ENCODE results near the gene ZBTB7C. TPM values are rescaled to one million over a fixed set of nuclear protein-coding genes. Genes with fewer than 3 reads are reported as not detected.

Gene ZBTB7C
- total RNA-seq (2022) (0.18 and 0.39 TPM in 2 replicates), Bru-seq, nascent RNA (percentile 14 among the genes with signal in this experiment), BruChase-seq, experiment 1, labeled RNA remaining after a 2-hour chase (percentile 18 among the genes with signal in this experiment), BruChase-seq, experiment 2, labeled RNA remaining after a 6-hour chase (percentile 14 among the genes with signal in this experiment)
- long read RNA-seq = 0 reads

- DNase-seq = peak in 1 of 2 experiments; percentile 18
- 0 out of 2 replicates have a peak, but pooled peaks cover 2% of the 10 kb centered on the region for H3K27me3 ChIP-seq (replicated peaks; ENCODE audit: control insufficient read depth, insufficient read depth, low read length)
- no peak within 1 kb of the TSS for H3K27ac Mint-ChIP-seq (ENCODE audit: unreplicated experiment)
- H3K9me3 Mint-ChIP-seq (ENCODE audit: unreplicated experiment) = no peaks in the 10 kb centered on the region
- ChIA-PET CTCF (no interaction called here), POLR2A (no interaction called here)
- no peak for TF ChIP-seq CTCF (IDR thresholded peaks at IDR 0.05; ENCODE audit: insufficient read depth in 1 of 2, low read depth in 1 of 2, low read length in 1 of 2, severe bottlenecking in 1 of 2, unreplicated experiment in 1 of 2)
- H3K4me1 Mint-ChIP-seq (ENCODE audit: low read depth, unreplicated experiment) = no peaks in the 10 kb centered on the region
- H3K9me3 ChIP-seq = no peaks in the 10 kb centered on the region
- intact Hi-C loops (cut with micrococcal nuclease; ENCODE audit: unreplicated experiment) = no loop called here
- peak within 1 kb of the TSS; percentile 47 for H3K4me3 ChIP-seq (ENCODE audit: low read depth, low read length)
- no peaks in the 10 kb centered on the region for H3K36me3 ChIP-seq (ENCODE audit: control insufficient read depth, insufficient read depth, low read length)
- H3K36me3 Mint-ChIP-seq (ENCODE audit: insufficient read depth, unreplicated experiment) = no peaks in the 10 kb centered on the region
- no peaks in the 10 kb centered on the region for H3K4me1 ChIP-seq
- no TSS peak for BruUV-seq (replicated peaks)
- peak within 1 kb of the TSS; percentile 67 for H3K4me3 Mint-ChIP-seq (ENCODE audit: unreplicated experiment)
- peaks cover 14% of the 10 kb centered on the region for H3K27me3 Mint-ChIP-seq (ENCODE audit: insufficient read depth, unreplicated experiment)
These were observed at the start of gene ZBTB7C for GRCh38 chr18:48408727-48409590. Gene ZBTB7C (minus strand): TSS chr18:48409383.

- Histone ChIP-seq H3K36me3 (ENCODE audit: control insufficient read depth, insufficient read depth, low read length) (no peaks in the 10 kb centered on the region), H3K9me3 (no peaks in the 10 kb centered on the region), H3K4me1 (no peaks in the 10 kb centered on the region), H3K4me3 (ENCODE audit: low read depth, low read length) (no peak overlapping the region), H3K27me3 (replicated peaks; ENCODE audit: control insufficient read depth, insufficient read depth, low read length) (no peaks in the 10 kb centered on the region)
- Mint-ChIP-seq H3K4me1 (ENCODE audit: low read depth, unreplicated experiment) (no peaks in the 10 kb centered on the region), H3K4me3 (ENCODE audit: unreplicated experiment) (no peak overlapping the region), H3K27me3 (ENCODE audit: insufficient read depth, unreplicated experiment) (no peaks in the 10 kb centered on the region), H3K27ac (ENCODE audit: unreplicated experiment) (no peak overlapping the region), H3K36me3 (ENCODE audit: insufficient read depth, unreplicated experiment) (no peaks in the 10 kb centered on the region), H3K9me3 (ENCODE audit: unreplicated experiment) (no peaks in the 10 kb centered on the region)
- ChIA-PET CTCF (interaction anchor here (0.9 kb wide), 1 partner anchor 419 kb away, joined by 6 read pairs; no protein-coding TSS in a partner anchor), POLR2A (no interaction called here)
- no peak for TF ChIP-seq CTCF (IDR thresholded peaks at IDR 0.05; ENCODE audit: insufficient read depth in 1 of 2, low read depth in 1 of 2, low read length in 1 of 2, severe bottlenecking in 1 of 2, unreplicated experiment in 1 of 2)
- DNase-seq = no peak
- intact Hi-C loops (cut with micrococcal nuclease; ENCODE audit: unreplicated experiment) = no loop called here
- BruUV-seq (replicated peaks) = no TSS peak
These were observed 47.7 kb upstream of the ZBTB7C start for GRCh38 chr18:48456838-48457237.

GRCh38 chr18:48455555-48456478 is 46.6 kb upstream of the ZBTB7C start:
- CTCF ChIA-PET = interaction anchor here (0.9 kb wide), 1 partner anchor 418 kb away, joined by 6 read pairs; no protein-coding TSS in a partner anchor
- no peak for DNase-seq
- H3K27me3 ChIP-seq (replicated peaks; ENCODE audit: control insufficient read depth, insufficient read depth, low read length) = no peaks in the 10 kb centered on the region
- Mint-ChIP-seq H3K4me3 (ENCODE audit: unreplicated experiment) (no peak overlapping the region), H3K9me3 (ENCODE audit: unreplicated experiment) (no peaks in the 10 kb centered on the region), H3K27ac (ENCODE audit: unreplicated experiment) (no peak overlapping the region), H3K27me3 (ENCODE audit: insufficient read depth, unreplicated experiment) (no peaks in the 10 kb centered on the region), H3K4me1 (ENCODE audit: low read depth, unreplicated experiment) (no peaks in the 10 kb centered on the region), H3K36me3 (ENCODE audit: insufficient read depth, unreplicated experiment) (no peaks in the 10 kb centered on the region)
- H3K4me3 ChIP-seq (ENCODE audit: low read depth, low read length) = no peak overlapping the region
- no peaks in the 10 kb centered on the region for H3K4me1 ChIP-seq
- no peak for TF ChIP-seq CTCF (IDR thresholded peaks at IDR 0.05; ENCODE audit: insufficient read depth in 1 of 2, low read depth in 1 of 2, low read length in 1 of 2, severe bottlenecking in 1 of 2, unreplicated experiment in 1 of 2)
- BruUV-seq (replicated peaks) = no TSS peak
- H3K9me3 ChIP-seq = no peaks in the 10 kb centered on the region
- POLR2A ChIA-PET = no interaction called here
- intact Hi-C loops (cut with micrococcal nuclease; ENCODE audit: unreplicated experiment) = no loop called here
- no peaks in the 10 kb centered on the region for H3K36me3 ChIP-seq (ENCODE audit: control insufficient read depth, insufficient read depth, low read length)
